Tibial nerve (tissue), 3 donors: ENCODE results near the gene UBE2Z.

Experiments used
- POLR2A ChIP-seq, 2 donors: fragments of 450-650 bp; IDR thresholded peaks; one replicate each; pipeline ENCODE4 v1.6.1; 2017; ENCODE audit warnings: antibody characterized with exemption in 2 of 2, mild to moderate bottlenecking in 2 of 2, moderate library complexity in 2 of 2
- TF ChIP-seq, protein P1 (sequence below), 5 experiments: fragments of 200-600 bp in 3 of 5; fragments of 450-650 bp in 2 of 5; sonication (generic) in 3 of 5; IDR thresholded peaks; one replicate each; pipeline ENCODE4 v1.5.1; 2016 to 2019; ENCODE audit warnings: antibody characterized with exemption in 5 of 5, mild to moderate bottlenecking in 3 of 5, moderate library complexity in 2 of 5

DNA sequence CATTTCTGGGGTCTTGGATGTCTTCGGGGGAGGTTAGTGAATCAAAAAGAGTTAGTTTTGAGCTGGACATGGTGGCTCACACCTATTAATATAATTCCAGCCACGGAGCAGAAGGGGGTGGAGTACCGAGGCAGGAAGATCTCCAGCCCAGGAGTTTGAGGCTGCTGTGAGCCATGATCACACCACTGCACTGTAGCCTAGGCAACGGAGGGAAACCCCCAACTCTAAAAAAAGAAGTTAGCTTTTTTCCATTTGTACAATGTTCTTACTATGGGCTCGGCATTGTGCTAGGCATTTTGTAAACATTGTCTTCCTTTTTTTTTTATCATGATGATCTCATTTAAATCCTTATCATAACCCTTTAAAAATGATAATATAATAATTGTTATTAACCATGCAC is 44.7 kb downstream of the UBE2Z start:
- TF ChIP-seq, protein P1, sequence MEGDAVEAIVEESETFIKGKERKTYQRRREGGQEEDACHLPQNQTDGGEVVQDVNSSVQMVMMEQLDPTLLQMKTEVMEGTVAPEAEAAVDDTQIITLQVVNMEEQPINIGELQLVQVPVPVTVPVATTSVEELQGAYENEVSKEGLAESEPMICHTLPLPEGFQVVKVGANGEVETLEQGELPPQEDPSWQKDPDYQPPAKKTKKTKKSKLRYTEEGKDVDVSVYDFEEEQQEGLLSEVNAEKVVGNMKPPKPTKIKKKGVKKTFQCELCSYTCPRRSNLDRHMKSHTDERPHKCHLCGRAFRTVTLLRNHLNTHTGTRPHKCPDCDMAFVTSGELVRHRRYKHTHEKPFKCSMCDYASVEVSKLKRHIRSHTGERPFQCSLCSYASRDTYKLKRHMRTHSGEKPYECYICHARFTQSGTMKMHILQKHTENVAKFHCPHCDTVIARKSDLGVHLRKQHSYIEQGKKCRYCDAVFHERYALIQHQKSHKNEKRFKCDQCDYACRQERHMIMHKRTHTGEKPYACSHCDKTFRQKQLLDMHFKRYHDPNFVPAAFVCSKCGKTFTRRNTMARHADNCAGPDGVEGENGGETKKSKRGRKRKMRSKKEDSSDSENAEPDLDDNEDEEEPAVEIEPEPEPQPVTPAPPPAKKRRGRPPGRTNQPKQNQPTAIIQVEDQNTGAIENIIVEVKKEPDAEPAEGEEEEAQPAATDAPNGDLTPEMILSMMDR (IDR thresholded peaks at IDR 0.05) = no peak
- no peak for TF ChIP-seq POLR2A (IDR thresholded peaks at IDR 0.05)
